Mononuclear cell (primary cell): ENCODE results near the gene CACNA1B. TPM values are rescaled to one million over a fixed set of nuclear protein-coding genes. Genes with fewer than 3 reads are reported as not detected.

ENCODE experiments used
- H3K27me3 ChIP-seq: 2 replicates; pipeline ENCODE4 v1.6.0; 2011; ENCODE audit warnings: low read length, control low read depth; ENCODE audit not compliant: insufficient read depth
- H3K4me1 ChIP-seq: 2 replicates; pipeline ENCODE4 v1.5.1; 2011; ENCODE audit warnings: mild to moderate bottlenecking, low read length, control low read depth; ENCODE audit not compliant: insufficient read depth
- H3K4me3 ChIP-seq: 2 replicates; pipeline ENCODE4 v1.5.1; 2011; ENCODE audit warnings: mild to moderate bottlenecking, low read length, moderate library complexity
- H3K9me3 ChIP-seq: 2 replicates; pipeline ENCODE4 v1.5.1; 2011; ENCODE audit warnings: low read depth, mild to moderate bottlenecking, control low read depth, low read length
- total RNA-seq: library from RNA; depleted of rRNA; stranded (reverse); fragments of >200 nt; gene quantifications from one replicate; pipeline ENCODE4 v1.2.3, GENCODE V29; 2012

The CACNA1B gene
- total RNA-seq, 1 donor = under 0.01 TPM

- Histone ChIP-seq H3K4me3 (no peak overlapping the region), H3K9me3 (no peaks in the 10 kb centered on the region), H3K4me1 (no peaks in the 10 kb centered on the region)
Measured at GRCh38 chr9:137843355-137843754, 34.2 kb upstream of the CACNA1B start.

DNA sequence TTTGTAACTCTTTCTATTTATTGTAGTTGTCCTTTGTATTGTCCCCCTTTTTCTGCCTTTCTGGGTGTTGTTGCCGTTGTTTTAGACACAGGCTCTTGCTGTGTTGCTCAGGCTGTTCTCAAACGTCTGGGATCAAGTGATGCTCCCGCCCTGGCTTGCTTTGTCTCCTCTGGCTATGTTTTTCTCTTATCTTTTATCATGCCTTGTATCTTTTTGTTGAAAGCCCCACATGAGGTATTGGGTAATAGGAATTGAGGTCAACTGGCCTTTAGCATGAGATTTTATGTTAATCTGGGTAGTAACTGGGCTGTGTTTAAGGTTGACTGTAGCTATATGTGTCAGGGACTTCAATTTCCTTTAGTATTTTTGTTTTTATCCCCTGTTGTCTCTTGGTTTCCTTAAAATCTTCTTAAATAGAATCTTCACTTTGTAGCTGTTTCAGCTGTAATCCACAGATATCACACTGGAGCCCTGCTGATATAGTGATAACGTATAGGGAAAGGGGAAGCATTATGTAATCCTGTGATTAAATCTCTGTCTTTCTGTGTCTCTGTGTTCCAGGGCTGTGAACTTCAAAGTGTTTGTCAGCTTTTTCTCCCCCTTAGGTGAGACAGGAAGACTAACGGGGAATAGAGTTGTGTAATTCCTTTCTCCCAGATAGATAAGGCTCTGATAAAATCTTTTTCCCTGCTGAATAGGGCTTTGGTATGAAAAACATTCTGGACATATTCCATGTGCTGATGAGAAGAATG, 25.9 kb upstream of the CACNA1B start:
- Histone ChIP-seq H3K9me3 (no peaks in the 10 kb centered on the region), H3K4me3 (no peak overlapping the region), H3K27me3 (no peaks in the 10 kb centered on the region), H3K4me1 (no peaks in the 10 kb centered on the region)

More at GRCh38 chr9:137843355-137843754, 34.2 kb upstream of the CACNA1B start:
- H3K27me3 ChIP-seq = no peaks in the 10 kb centered on the region

- Histone ChIP-seq H3K9me3 (no peaks in the 10 kb centered on the region), H3K27me3 (no peaks in the 10 kb centered on the region), H3K4me3 (no peak overlapping the region), H3K4me1 (no peaks in the 10 kb centered on the region)
Measured at GRCh38 chr9:137853392-137853995, 24.1 kb upstream of the CACNA1B start.

- Histone ChIP-seq H3K4me1 (no peaks in the 10 kb centered on the region), H3K4me3 (no peak overlapping the region), H3K27me3 (no peaks in the 10 kb centered on the region), H3K9me3 (peaks cover 6% of the 10 kb centered on the region)
Measured at GRCh38 chr9:137860361-137860760, 17.2 kb upstream of the CACNA1B start.

GRCh38 chr9:137865581-137866145, 11.9 kb upstream of the CACNA1B start:
- H3K27me3 ChIP-seq = peaks cover 3% of the 10 kb centered on the region
- H3K4me1 ChIP-seq = no peaks in the 10 kb centered on the region
- H3K4me3 ChIP-seq = no peak overlapping the region
- H3K9me3 ChIP-seq = peaks cover 2% of the 10 kb centered on the region

DNA sequence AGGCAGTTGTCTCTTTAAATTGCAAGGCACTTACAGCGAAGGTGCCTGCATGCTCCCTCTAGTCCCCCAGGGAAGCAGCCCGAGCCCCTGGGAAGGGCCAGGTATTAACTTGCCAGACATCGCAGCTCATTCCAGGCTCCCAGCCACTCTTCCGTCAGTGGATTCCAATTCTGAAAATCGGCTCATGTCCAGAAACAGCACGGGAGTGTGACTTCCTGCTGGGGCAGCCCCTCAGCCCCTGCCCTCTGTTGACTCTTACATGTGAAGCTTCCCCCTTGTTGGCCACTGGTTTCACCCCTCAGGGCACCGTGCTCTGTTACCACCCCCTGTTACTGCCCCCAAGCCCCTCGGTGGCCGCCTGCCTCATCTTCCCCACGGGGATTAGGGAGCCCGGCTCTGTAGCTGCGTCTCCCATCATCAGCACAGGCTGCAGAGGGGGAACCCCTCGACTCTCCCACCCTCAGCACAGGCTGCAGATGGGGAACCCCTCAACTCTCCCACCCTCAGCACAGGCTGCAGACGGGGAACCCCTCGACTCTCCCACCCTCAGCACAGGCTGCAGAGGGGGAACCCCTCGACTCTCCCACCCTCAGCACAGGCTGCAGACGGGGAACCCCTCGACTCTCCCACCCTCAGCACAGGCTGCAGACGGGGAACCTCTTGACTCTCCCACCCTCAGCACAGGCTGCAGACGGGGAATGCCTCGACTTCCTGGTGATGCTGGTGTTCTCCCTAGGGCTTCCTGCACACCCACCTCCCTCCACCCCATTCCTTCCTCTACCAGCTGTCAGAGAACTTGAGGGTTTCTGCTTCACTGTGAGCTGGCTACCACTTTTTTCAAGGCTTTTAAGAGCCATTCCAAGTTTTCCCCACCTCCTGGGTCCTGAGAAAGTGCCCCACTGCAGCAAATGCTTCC, 11.1 kb upstream of the CACNA1B start:
- Histone ChIP-seq H3K27me3 (peaks cover 3% of the 10 kb centered on the region), H3K4me3 (no peak overlapping the region)

DNA sequence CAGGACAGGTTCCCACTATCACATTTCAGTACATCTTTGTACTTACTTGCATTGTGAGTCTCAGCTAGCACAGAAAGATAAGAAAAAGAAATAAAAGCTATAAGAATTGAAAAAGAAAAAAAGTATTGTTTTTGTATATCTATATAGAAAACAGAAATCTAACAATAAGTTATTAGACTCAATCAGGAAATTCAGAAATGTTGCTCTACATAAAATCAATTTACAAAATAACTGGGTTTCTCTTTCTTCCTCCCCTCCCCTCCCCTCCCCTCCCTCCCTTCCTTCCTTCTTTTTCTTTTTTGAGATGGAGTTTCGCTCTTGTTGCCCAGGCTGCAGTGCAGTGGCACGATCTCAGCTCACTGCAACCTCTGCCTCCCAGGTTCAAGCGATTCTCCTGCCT, 7.2 kb upstream of the CACNA1B start:
- Histone ChIP-seq H3K4me3 (no peak overlapping the region), H3K27me3 (peaks cover 3% of the 10 kb centered on the region), H3K4me1 (no peaks in the 10 kb centered on the region), H3K9me3 (no peaks in the 10 kb centered on the region)

More for the DNA sequence above, 11.1 kb upstream of the CACNA1B start:
- H3K9me3 ChIP-seq = no peaks in the 10 kb centered on the region
- H3K4me1 ChIP-seq = no peaks in the 10 kb centered on the region

DNA sequence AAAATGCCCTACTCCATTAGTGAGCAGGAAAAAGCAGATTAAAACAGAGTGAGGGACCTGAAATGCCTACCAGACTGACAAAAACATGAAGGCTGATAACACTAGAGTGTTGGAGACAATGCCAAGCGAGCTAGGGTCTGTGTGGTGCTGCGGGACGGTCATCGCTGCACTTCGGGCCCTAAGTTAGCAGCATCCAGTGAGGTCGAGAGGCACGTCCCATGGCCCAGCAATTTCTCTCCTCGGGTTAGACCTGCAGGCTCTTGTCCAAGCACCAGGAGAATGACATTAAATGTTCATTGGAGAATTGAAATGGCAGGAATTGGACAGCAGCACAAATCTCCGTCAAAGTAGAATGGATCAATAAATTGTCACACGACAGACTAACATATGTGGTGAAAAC, 5.3 kb upstream of the CACNA1B start:
- no peaks in the 10 kb centered on the region for H3K4me1 ChIP-seq
- peaks cover 13% of the 10 kb centered on the region for H3K27me3 ChIP-seq
- H3K9me3 ChIP-seq = no peaks in the 10 kb centered on the region
- H3K4me3 ChIP-seq = no peak overlapping the region

- no peak overlapping the region for H3K4me3 ChIP-seq
- H3K4me1 ChIP-seq = no peaks in the 10 kb centered on the region
- no peaks in the 10 kb centered on the region for H3K9me3 ChIP-seq
- peaks cover 12% of the 10 kb centered on the region for H3K27me3 ChIP-seq
Measured at GRCh38 chr9:137873408-137873807, 4.2 kb upstream of the CACNA1B start.

DNA sequence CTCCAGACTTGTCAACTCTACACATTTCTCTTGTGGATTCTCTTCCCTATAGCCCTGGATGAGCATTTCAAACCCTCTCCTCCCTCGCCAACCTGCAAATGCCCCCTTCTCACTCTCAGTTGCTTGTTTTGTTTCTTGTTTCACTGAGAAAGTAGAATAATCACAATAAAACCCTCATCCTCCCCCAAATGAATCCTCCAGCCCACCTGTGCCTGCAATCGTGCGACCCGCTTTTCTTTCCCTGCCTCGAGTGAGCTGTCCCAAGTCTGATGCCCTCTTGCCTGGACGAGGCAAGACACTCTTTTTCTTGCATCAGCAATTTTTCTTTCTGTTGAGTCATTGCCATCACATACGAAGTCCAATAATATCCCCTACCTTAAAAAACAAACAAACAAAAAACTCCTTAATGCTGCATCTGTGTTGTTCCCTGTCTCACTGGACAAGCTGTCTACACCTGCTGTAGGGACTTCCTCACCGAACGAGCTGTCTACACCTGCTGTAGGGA, 3.7 kb upstream of the CACNA1B start:
- no peaks in the 10 kb centered on the region for H3K4me1 ChIP-seq
- H3K9me3 ChIP-seq = no peaks in the 10 kb centered on the region
- H3K27me3 ChIP-seq = peaks cover 13% of the 10 kb centered on the region
- H3K4me3 ChIP-seq = no peak overlapping the region

DNA sequence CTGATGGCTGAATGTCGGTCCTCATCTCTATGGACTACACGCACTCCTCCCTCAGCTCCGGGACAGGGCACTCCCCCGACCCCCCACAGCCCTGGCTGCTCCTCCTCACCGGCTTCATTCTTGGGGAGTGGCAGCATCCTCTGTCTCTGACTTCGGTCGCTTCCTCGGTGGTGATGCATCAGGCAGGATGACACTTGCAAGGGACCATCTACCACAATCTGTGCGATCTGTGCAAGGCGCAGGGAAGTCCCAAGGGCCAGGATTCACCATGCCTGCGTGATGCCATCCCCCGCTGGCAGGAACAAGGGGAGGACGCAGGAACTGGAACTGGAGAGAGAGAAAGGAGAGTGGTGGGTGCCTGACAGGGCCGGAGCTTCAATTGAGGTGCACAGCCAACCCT, 2.2 kb upstream of the CACNA1B start:
- Histone ChIP-seq H3K27me3 (peaks cover 15% of the 10 kb centered on the region), H3K4me3 (no peak overlapping the region), H3K9me3 (no peaks in the 10 kb centered on the region), H3K4me1 (no peaks in the 10 kb centered on the region)

GRCh38 chr9:137875846-137876245, 1.7 kb upstream of the CACNA1B start:
- Histone ChIP-seq H3K4me3 (no peak overlapping the region), H3K27me3 (peaks cover 15% of the 10 kb centered on the region), H3K9me3 (no peaks in the 10 kb centered on the region), H3K4me1 (no peaks in the 10 kb centered on the region)

DNA sequence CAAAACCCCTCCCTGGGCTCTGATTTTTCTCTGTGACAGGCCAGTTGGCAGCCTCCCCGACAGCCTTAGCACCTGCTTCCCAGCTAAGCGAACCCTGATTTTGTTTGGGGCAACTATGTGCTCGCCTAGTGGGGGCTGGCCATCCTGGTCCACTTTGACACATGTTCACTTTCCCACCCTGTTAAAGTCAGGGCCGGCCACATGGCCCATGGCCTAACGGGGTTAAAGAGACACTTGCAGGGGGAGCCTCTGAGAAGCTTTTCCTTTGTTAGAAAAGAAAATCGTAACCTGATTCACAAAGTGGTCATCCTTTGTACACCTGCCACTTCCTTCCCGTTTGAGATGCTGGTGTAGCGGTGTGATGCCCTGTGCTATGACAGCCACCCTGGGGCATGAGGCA, 1.3 kb upstream of the CACNA1B start:
- no peak overlapping the region for H3K4me3 ChIP-seq
- H3K4me1 ChIP-seq = no peaks in the 10 kb centered on the region
- H3K9me3 ChIP-seq = no peaks in the 10 kb centered on the region
- H3K27me3 ChIP-seq = peaks cover 15% of the 10 kb centered on the region

GRCh38 chr9:137876781-137877386, 698 bp upstream of the CACNA1B start:
- Histone ChIP-seq H3K9me3 (no peaks in the 10 kb centered on the region), H3K4me1 (no peaks in the 10 kb centered on the region), H3K27me3 (peaks cover 15% of the 10 kb centered on the region), H3K4me3 (no peak overlapping the region)
